Measurements from ENCODE around the gene CDC73. TPM values are rescaled to one million over a fixed set of nuclear protein-coding genes. Genes with fewer than 3 reads are reported as not detected.

The CDC73 gene
- total and polyA plus RNA-seq, 9 of the 15 experiments (the other 6 are each of a cell fraction or from before 2014, with no cell fraction given), result 19.0 to 61.7 (median 30.1) TPM

DNA sequence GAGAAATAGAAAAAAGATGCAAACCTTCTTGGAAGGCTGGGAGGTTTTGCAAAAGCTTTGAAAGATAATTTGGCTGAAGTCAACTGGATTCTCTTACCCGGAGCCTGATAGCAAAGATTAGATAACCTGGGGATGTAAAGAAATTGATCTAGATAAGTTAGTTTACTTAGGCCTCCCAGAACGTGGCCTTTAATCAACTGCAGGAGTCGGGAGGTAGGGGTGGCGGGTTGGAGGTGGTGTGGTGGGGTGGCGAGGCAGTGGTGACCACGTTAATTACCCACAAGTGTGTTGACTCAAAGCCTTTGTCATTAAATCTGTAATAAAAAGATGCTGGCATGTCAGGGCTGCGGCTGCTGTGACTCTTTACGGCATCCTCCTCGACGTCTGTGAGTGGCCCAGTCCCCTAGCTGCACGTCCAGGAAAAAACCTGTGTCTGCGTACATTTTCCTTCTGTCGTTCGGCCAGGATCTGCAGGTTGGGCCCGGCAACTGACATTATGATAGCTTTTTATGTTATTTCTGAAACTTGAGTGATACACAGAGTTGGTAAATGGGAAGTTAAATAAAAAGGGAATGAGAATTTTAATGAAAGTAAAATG is 115.6 kb downstream of the CDC73 start:
- ATAC-seq, result no peak
- Histone ChIP-seq H3K4me3 (no peak overlapping the region), H3K27ac (ENCODE audit: extremely low read depth, low read depth, low read length) (no peak overlapping the region), H3K4me2 (ENCODE audit: insufficient read depth, low read length) (no peak overlapping the region), H3K27me3 (ENCODE audit: control insufficient read depth in 2 of 2, insufficient read depth in 2 of 2, low read length in 2 of 2) (no peaks in the 10 kb centered on the region), H3K4me1 (replicated peaks in 1 of 2; ENCODE audit: control insufficient read depth in 2 of 2, insufficient read depth in 2 of 2, low read length in 2 of 2) (peaks cover 0 to 3% of the 10 kb centered on the region in 2 experiments; a peak in 1 of 5 replicates), H3K36me3 (ENCODE audit: control insufficient read depth, insufficient read depth, low read length) (peaks cover 42% of the 10 kb centered on the region), H3K79me2 (ENCODE audit: control insufficient read depth, insufficient read depth, low read length) (no peaks in the 10 kb centered on the region), H3K9me3 (replicated peaks; ENCODE audit: control insufficient read depth, insufficient read depth, low read depth, low read length) (no peaks in the 10 kb centered on the region), H2AFZ (ENCODE audit: low read depth, low read length) (no peak overlapping the region), H3K9ac (ENCODE audit: insufficient read depth in 1 of 2, low read depth in 2 of 2, low read length in 2 of 2) (no peak overlapping the region), H4K20me1 (replicated peaks; ENCODE audit: control insufficient read depth, insufficient read depth, low read length) (no peaks in the 10 kb centered on the region), H3K9me1 (ENCODE audit: control insufficient read depth, insufficient read depth, low read length) (no peaks in the 10 kb centered on the region)
- TF ChIP-seq YY1 (IDR thresholded peaks at IDR 0.05; ENCODE audit: borderline replicate concordance in 1 of 3, control insufficient read depth in 1 of 3, extremely low read depth in 1 of 3, insufficient read depth in 3 of 3, insufficient read length in 1 of 3, insufficient replicate concordance in 2 of 3, low read depth in 1 of 3, low read length in 2 of 3), result no peak
- no peak for TF ChIP-seq FOXK2 (conservative IDR thresholded peaks at IDR 0.05 in 1 of 2, IDR thresholded peaks at IDR 0.05 in 1 of 2; ENCODE audit: low read depth in 2 of 2)
- TF ChIP-seq NFIX (CRISPR knock-in tag; IDR thresholded peaks at IDR 0.05; ENCODE audit: low read depth), result no peak
- TF ChIP-seq, protein P1, sequence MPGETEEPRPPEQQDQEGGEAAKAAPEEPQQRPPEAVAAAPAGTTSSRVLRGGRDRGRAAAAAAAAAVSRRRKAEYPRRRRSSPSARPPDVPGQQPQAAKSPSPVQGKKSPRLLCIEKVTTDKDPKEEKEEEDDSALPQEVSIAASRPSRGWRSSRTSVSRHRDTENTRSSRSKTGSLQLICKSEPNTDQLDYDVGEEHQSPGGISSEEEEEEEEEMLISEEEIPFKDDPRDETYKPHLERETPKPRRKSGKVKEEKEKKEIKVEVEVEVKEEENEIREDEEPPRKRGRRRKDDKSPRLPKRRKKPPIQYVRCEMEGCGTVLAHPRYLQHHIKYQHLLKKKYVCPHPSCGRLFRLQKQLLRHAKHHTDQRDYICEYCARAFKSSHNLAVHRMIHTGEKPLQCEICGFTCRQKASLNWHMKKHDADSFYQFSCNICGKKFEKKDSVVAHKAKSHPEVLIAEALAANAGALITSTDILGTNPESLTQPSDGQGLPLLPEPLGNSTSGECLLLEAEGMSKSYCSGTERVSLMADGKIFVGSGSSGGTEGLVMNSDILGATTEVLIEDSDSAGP (CRISPR knock-in tag; IDR thresholded peaks at IDR 0.05), result no peak
- TF ChIP-seq, protein P2, sequence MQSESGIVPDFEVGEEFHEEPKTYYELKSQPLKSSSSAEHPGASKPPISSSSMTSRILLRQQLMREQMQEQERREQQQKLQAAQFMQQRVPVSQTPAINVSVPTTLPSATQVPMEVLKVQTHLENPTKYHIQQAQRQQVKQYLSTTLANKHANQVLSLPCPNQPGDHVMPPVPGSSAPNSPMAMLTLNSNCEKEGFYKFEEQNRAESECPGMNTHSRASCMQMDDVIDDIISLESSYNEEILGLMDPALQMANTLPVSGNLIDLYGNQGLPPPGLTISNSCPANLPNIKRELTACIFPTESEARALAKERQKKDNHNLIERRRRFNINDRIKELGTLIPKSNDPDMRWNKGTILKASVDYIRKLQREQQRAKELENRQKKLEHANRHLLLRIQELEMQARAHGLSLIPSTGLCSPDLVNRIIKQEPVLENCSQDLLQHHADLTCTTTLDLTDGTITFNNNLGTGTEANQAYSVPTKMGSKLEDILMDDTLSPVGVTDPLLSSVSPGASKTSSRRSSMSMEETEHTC (IDR thresholded peaks at IDR 0.05), result no peak
- no peak for TF ChIP-seq TCF7L2 (IDR thresholded peaks at IDR 0.05; ENCODE audit: low read depth, low read length)
- no peak for TF ChIP-seq SMARCA5 (IDR thresholded peaks at IDR 0.05)
- no peak for TF ChIP-seq JUNB (CRISPR knock-in tag; conservative IDR thresholded peaks at IDR 0.05)
- TF ChIP-seq NELFE (IDR thresholded peaks at IDR 0.05; ENCODE audit: insufficient read depth, insufficient read length), result no peak
- WGBS (ENCODE audit: insufficient coverage, low coverage, missing lambda C conversion rate), result 88% methylated on average over 15 of the region's 15 CpGs
- no TSS peak for BruUV-seq (replicated peaks)
- intact Hi-C loops (cut with micrococcal nuclease) (no loop called here), in situ Hi-C loops (cut with MboI) (no loop called here)
- no peak for DNase-seq (ENCODE audit: extremely low read depth in 1 of 4, low spot score in 3 of 4)
- FAIRE-seq, result no peak
- POLR2A ChIA-PET, result no interaction called here
- CTCF ChIA-PET (ENCODE audit: low intra/inter-chr PET ratio), result no interaction called here
